Kidney glomerular epithelial cell (primary cell): Measurements from ENCODE around the gene CLIC3.

ENCODE experiments used
- DNase-seq: peaks from one replicate; lab custom pipeline; 2025; lab: John Stamatoyannopoulos, UW

The CLIC3 gene

GRCh38 chr9:137030538-137031527 is 34.5 kb upstream of the CLIC3 start:
- no peak for DNase-seq

DNA sequence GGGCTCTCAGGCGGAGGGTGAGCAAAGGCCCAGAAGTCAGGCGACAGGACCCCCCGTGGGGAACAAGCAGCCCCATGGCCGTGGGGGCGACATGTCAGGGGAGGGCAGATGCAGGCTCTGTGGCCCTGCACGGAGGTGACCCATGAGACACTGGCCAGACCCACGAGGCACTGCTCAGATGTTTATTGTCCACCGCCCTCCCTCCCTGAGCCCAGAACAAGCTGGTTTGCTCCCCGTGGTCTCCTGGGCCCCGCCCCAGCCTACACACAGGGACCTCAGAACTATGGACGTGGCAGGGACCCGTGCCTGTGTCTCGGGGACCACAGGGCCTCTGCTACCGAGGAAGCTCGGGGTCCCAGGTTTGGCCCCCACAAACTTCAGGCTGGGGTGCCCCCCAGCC is 33.6 kb upstream of the CLIC3 start:
- no peak for DNase-seq

GRCh38 chr9:137029058-137029936 is 32.9 kb upstream of the CLIC3 start:
- DNase-seq = no peak

GRCh38 chr9:137028263-137029057 is 32.1 kb upstream of the CLIC3 start:
- no peak for DNase-seq

GRCh38 chr9:137027369-137028262 is 31.2 kb upstream of the CLIC3 start, which contains the start of gene ABCA2:
Gene ABCA2 (minus strand): TSS chr9:137028237. CDS start chr9:137028140, 97 bp downstream.
- DNase-seq = no peak

- no peak for DNase-seq
Observed at GRCh38 chr9:137026828-137027227, 30.5 kb upstream of the CLIC3 start.

DNA sequence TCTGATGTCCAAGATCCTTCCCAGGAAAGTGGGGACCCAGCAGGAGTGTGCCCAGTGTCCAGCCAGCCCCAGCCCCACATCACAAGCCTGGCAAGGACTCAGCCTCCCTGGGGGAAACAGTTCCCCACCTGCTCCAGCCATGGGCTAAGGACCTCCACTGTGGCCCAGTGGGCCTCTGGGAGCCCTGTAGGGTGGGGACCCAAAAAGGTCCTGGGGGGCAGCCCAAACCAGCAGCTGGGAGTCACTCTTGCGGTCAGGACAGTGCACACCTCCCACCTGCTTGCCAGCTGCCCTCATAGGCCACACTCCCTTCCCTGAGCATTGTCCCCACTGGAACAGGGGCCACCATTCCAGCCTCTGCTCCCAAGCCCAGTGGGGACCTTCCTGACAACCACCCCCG is 30.0 kb upstream of the CLIC3 start:
- DNase-seq = no peak

- peak; percentile 22 for DNase-seq
Observed at GRCh38 chr9:137025517-137025966, 29.2 kb upstream of the CLIC3 start.

DNA sequence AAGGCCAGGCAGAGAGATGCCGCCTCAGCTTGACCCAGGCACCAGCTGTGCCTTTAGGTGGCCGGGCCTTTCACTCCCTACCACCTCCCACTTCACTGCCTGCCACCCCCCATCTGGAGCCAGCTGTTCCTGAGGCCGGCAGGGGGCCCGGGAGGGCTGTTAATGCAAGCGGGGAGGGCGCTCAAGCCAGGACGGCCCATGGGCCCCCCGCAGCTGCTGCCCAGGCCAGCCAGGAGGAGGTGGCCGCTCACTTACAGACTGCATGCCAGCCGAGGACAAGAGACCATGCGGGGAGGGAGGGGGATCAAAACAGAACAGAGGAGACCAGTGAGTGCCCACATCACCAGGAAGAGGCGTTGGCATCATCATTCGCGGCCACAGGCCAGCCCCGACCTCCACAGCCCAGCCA is 27.2 kb upstream of the CLIC3 start:
- DNase-seq = no peak

GRCh38 chr9:137023157-137023556 is 26.8 kb upstream of the CLIC3 start:
- DNase-seq = no peak

GRCh38 chr9:137022662-137023008 is 26.3 kb upstream of the CLIC3 start:
- no peak for DNase-seq

GRCh38 chr9:137021979-137022661 is 25.8 kb upstream of the CLIC3 start:
- peak; percentile 24 for DNase-seq

DNA sequence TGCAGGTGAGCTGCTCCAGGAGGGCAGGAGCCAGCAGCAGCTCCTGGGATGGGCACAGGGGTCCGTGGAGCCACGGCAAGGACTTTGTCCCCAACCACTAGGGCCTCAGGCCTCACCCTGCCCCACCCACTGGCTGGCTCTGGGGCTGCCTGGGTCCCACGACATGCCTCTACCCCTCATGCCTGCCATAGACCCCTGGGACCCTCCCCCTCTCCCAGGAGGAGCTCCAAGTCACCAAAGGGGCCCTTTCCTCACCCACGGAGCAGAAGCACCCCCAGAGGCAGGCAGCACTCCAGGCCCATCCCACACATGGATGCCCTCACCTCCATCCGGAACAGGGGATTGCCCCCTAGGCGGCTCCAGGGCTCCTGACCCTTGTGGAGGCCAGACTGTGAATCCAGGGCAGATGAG is 25.2 kb upstream of the CLIC3 start:
- DNase-seq = no peak

- DNase-seq = no peak
Observed at GRCh38 chr9:137020771-137021567, 24.6 kb upstream of the CLIC3 start.

GRCh38 chr9:137019891-137020683 is 23.7 kb upstream of the CLIC3 start:
- no peak for DNase-seq

- no peak for DNase-seq
Observed at GRCh38 chr9:137018761-137019559, 22.6 kb upstream of the CLIC3 start.

DNA sequence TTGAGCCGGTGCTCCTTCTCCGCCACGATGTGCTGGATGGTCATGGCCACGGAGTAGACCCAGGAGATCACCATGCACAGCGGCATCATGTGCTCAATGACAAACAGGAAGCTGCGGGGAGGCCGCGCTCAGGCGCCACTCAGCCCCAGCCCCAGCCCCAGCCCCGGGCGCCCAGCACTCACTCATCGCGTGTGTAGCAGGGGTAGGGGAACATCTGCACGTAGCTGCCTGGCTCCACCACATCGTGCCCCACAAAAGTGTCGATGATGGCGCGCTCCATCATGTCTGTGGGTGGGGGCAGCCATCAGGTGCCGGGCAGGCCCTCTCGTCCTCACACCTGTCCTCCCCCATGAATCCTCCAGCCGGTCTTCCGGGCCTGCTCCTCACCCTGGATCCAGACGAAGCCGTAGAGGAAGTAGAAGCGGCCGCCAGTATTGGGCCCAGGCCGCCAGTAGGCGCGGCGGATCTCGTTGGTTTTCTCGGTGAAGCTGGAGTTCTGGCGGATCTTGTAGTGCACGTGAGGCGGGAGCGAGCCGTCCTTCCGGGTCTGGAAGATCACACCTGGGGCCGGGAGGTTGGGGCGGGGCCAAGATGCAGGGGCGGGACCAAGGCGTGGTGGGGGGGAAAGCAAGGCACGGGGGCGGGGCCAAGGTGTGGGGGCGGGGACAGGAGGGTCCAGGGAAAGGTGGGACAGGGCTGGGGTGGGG is 21.6 kb upstream of the CLIC3 start:
- DNase-seq = no peak
